Hepatocyte (in vitro differentiated cells): ENCODE measurements around the gene NTNG1.

Source experiments
- EZH2 ChIP-seq: fragments of 200-600 bp; sonication (generic); IDR thresholded peaks from 2 replicates; pipeline ENCODE4 v1.6.1; 2016; ENCODE audit warnings: antibody characterized with exemption, mild to moderate bottlenecking, borderline replicate concordance
- EZH2phosphoT487 ChIP-seq: fragments of 200-600 bp; sonication (generic); IDR thresholded peaks from one replicate; pipeline ENCODE4 v1.6.1; 2018; ENCODE audit warnings: antibody characterized with exemption, mild to moderate bottlenecking, low read depth, moderate library complexity; ENCODE audit not compliant: unreplicated experiment, severe bottlenecking
- TF ChIP-seq, protein P1 (sequence below): fragments of 200-600 bp; sonication (generic); IDR thresholded peaks from 2 replicates; pipeline ENCODE4 v1.5.1; 2016; ENCODE audit warnings: antibody characterized with exemption, mild to moderate bottlenecking; ENCODE audit not compliant: poor library complexity

GRCh38 chr1:107229711-107230110 lies 88.9 kb downstream of the NTNG1 start:
- TF ChIP-seq EZH2, result no peak
- TF ChIP-seq, protein P1, sequence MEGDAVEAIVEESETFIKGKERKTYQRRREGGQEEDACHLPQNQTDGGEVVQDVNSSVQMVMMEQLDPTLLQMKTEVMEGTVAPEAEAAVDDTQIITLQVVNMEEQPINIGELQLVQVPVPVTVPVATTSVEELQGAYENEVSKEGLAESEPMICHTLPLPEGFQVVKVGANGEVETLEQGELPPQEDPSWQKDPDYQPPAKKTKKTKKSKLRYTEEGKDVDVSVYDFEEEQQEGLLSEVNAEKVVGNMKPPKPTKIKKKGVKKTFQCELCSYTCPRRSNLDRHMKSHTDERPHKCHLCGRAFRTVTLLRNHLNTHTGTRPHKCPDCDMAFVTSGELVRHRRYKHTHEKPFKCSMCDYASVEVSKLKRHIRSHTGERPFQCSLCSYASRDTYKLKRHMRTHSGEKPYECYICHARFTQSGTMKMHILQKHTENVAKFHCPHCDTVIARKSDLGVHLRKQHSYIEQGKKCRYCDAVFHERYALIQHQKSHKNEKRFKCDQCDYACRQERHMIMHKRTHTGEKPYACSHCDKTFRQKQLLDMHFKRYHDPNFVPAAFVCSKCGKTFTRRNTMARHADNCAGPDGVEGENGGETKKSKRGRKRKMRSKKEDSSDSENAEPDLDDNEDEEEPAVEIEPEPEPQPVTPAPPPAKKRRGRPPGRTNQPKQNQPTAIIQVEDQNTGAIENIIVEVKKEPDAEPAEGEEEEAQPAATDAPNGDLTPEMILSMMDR, result no peak
- TF ChIP-seq EZH2phosphoT487, result no peak
